Measurements from ENCODE around the gene PACRG. TPM values are rescaled to one million over a fixed set of nuclear protein-coding genes. Genes with fewer than 3 reads are reported as not detected.

Gene PACRG
- total and polyA plus RNA-seq, 12 donors, result 2.1 to 34.6 (median 10.0) TPM

- ATAC-seq (no peak), DNase-seq (no peak)
- no peaks in the 10 kb centered on the region for H3K27me3 ChIP-seq
- H3K27ac ChIP-seq, result no peak overlapping the region
- intact Hi-C loops (cut with DNase I), result no loop called here
- WGBS, 2 donors, result 97 to 98% methylated on average over 2 of the region's 2 CpGs
- H3K4me3 ChIP-seq, result no peak overlapping the region
- TF ChIP-seq, protein P1, sequence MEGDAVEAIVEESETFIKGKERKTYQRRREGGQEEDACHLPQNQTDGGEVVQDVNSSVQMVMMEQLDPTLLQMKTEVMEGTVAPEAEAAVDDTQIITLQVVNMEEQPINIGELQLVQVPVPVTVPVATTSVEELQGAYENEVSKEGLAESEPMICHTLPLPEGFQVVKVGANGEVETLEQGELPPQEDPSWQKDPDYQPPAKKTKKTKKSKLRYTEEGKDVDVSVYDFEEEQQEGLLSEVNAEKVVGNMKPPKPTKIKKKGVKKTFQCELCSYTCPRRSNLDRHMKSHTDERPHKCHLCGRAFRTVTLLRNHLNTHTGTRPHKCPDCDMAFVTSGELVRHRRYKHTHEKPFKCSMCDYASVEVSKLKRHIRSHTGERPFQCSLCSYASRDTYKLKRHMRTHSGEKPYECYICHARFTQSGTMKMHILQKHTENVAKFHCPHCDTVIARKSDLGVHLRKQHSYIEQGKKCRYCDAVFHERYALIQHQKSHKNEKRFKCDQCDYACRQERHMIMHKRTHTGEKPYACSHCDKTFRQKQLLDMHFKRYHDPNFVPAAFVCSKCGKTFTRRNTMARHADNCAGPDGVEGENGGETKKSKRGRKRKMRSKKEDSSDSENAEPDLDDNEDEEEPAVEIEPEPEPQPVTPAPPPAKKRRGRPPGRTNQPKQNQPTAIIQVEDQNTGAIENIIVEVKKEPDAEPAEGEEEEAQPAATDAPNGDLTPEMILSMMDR (IDR thresholded peaks at IDR 0.05), result no peak
- no peaks in the 10 kb centered on the region for H3K9me3 ChIP-seq
- H3K4me1 ChIP-seq, result peaks cover 0 to 21% (median 11%) of the 10 kb centered on the region in 9 donors
- no peaks in the 10 kb centered on the region for H3K36me3 ChIP-seq
These were observed 16.8 kb upstream of the PACRG start for GRCh38 chr6:162710936-162711335.

- H3K9me3 ChIP-seq, result no peaks in the 10 kb centered on the region
- TF ChIP-seq, protein P1 (IDR thresholded peaks at IDR 0.05), result no peak
- H3K27ac ChIP-seq, result no peak overlapping the region
- H3K4me1 ChIP-seq, result peaks cover 0 to 17% (median 7%) of the 10 kb centered on the region in 9 donors
- no peak for DNase-seq
- intact Hi-C loops (cut with DNase I), result no loop called here
- WGBS, 2 donors, result 91 to 96% methylated on average over 4 of the region's 4 CpGs
- peak in 1 of 8 donors; percentile 13 for ATAC-seq
- no peaks in the 10 kb centered on the region for H3K27me3 ChIP-seq
- H3K4me3 ChIP-seq, result no peak overlapping the region
- no peaks in the 10 kb centered on the region for H3K36me3 ChIP-seq
These were observed 16.4 kb upstream of the PACRG start for GRCh38 chr6:162711376-162711775.

- ATAC-seq (no peak), DNase-seq (no peak)
- Histone ChIP-seq H3K4me3 (no peak overlapping the region), H3K36me3 (no peaks in the 10 kb centered on the region), H3K4me1 (peaks cover 0 to 7% (median 0%) of the 10 kb centered on the region in 9 donors), H3K27me3 (no peaks in the 10 kb centered on the region), H3K27ac (no peak overlapping the region), H3K9me3 (peaks cover 0 to 6% (median 0%) of the 10 kb centered on the region in 11 donors)
- 94 to 97% methylated on average over 2 of the region's 2 CpGs for WGBS, 2 donors
- TF ChIP-seq, protein P1 (IDR thresholded peaks at IDR 0.05), result no peak
- intact Hi-C loops (cut with DNase I), result no loop called here
These were observed 15.1 kb upstream of the PACRG start for GRCh38 chr6:162712694-162713093.

- ATAC-seq (peak in 3 of 8 donors; percentile 55 to 75 (median 56)), DNase-seq (peak in 1 of 2 donors; percentile 34)
- peaks cover 0 to 6% (median 0%) of the 10 kb centered on the region in 11 donors for H3K9me3 ChIP-seq
- WGBS, 2 donors, result 78% methylated on average over 13 of the region's 13 CpGs
- H3K27ac ChIP-seq, result no peak overlapping the region
- H3K4me1 ChIP-seq, result peaks cover 0 to 7% (median 0%) of the 10 kb centered on the region in 9 donors
- H3K4me3 ChIP-seq, result no peak overlapping the region
- intact Hi-C loops (cut with DNase I), result no loop called here
- H3K36me3 ChIP-seq, result no peaks in the 10 kb centered on the region
- TF ChIP-seq, protein P1 (IDR thresholded peaks at IDR 0.05), result no peak
- H3K27me3 ChIP-seq, result no peaks in the 10 kb centered on the region
These were observed 13.6 kb upstream of the PACRG start for GRCh38 chr6:162713974-162714780.

Measured in heart right ventricle (tissue), 16 donors.